ENCODE results near the gene SLC17A1. TPM values are rescaled to one million over a fixed set of nuclear protein-coding genes. Genes with fewer than 3 reads are reported as not detected.

SLC17A1 gene
- total RNA-seq, 1 experiment from 2014 or later = not detected

DNA sequence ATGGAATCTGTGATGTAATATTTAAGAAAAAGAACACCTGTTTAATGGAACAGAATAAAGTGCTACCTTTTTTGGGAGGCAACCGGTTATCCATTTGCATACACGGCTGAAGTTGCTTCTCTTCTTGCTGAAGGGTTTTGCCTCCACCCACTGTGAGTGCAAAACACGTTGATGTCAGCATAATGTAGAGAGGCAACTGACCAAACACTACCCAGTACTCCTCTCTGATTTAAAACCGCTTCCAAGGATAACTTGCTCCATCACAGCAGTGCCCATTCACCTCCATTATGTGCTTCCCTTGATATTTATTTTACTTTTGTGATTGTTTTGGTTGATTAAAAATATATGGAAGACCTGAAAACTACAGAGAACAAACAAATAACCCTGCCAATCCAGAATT, 1.4 kb downstream of the SLC17A1 start:
- Histone ChIP-seq H3K9me3 (ENCODE audit: control insufficient read depth, insufficient read depth, low read depth, low read length) (no peaks in the 10 kb centered on the region), H3K4me3 (ENCODE audit: low read depth in 2 of 2, low read length in 2 of 2) (no peak overlapping the region), H3K4me1 (ENCODE audit: control insufficient read depth, insufficient read depth, low read length) (no peaks in the 10 kb centered on the region), H3K27me3 (ENCODE audit: control insufficient read depth, insufficient read depth, low read length) (peaks cover 7% of the 10 kb centered on the region; the same call in 1 of the 2 replicates), H3K36me3 (ENCODE audit: control insufficient read depth, insufficient read depth, low read length) (no peaks in the 10 kb centered on the region), H3K27ac (ENCODE audit: low read length) (no peak overlapping the region)
- no peak for DNase-seq (ENCODE audit: low read depth, low spot score)
- TF ChIP-seq, protein P1, sequence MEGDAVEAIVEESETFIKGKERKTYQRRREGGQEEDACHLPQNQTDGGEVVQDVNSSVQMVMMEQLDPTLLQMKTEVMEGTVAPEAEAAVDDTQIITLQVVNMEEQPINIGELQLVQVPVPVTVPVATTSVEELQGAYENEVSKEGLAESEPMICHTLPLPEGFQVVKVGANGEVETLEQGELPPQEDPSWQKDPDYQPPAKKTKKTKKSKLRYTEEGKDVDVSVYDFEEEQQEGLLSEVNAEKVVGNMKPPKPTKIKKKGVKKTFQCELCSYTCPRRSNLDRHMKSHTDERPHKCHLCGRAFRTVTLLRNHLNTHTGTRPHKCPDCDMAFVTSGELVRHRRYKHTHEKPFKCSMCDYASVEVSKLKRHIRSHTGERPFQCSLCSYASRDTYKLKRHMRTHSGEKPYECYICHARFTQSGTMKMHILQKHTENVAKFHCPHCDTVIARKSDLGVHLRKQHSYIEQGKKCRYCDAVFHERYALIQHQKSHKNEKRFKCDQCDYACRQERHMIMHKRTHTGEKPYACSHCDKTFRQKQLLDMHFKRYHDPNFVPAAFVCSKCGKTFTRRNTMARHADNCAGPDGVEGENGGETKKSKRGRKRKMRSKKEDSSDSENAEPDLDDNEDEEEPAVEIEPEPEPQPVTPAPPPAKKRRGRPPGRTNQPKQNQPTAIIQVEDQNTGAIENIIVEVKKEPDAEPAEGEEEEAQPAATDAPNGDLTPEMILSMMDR (IDR thresholded peaks at IDR 0.05) = no peak
- no peak for TF ChIP-seq TCF7L2 (IDR thresholded peaks at IDR 0.05; ENCODE audit: low read depth, low read length)
- TF ChIP-seq, protein P2, sequence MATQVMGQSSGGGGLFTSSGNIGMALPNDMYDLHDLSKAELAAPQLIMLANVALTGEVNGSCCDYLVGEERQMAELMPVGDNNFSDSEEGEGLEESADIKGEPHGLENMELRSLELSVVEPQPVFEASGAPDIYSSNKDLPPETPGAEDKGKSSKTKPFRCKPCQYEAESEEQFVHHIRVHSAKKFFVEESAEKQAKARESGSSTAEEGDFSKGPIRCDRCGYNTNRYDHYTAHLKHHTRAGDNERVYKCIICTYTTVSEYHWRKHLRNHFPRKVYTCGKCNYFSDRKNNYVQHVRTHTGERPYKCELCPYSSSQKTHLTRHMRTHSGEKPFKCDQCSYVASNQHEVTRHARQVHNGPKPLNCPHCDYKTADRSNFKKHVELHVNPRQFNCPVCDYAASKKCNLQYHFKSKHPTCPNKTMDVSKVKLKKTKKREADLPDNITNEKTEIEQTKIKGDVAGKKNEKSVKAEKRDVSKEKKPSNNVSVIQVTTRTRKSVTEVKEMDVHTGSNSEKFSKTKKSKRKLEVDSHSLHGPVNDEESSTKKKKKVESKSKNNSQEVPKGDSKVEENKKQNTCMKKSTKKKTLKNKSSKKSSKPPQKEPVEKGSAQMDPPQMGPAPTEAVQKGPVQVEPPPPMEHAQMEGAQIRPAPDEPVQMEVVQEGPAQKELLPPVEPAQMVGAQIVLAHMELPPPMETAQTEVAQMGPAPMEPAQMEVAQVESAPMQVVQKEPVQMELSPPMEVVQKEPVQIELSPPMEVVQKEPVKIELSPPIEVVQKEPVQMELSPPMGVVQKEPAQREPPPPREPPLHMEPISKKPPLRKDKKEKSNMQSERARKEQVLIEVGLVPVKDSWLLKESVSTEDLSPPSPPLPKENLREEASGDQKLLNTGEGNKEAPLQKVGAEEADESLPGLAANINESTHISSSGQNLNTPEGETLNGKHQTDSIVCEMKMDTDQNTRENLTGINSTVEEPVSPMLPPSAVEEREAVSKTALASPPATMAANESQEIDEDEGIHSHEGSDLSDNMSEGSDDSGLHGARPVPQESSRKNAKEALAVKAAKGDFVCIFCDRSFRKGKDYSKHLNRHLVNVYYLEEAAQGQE (IDR thresholded peaks at IDR 0.05; ENCODE audit: insufficient read depth in 1 of 2, low read depth in 2 of 2, low read length in 1 of 2) = no peak
- intact Hi-C loops (cut with micrococcal nuclease; ENCODE audit: unreplicated experiment) = no loop called here
- no peak for ATAC-seq
- ChIA-PET POLR2A (no interaction called here), CTCF (no interaction called here)
- no TSS peak for BruUV-seq (replicated peaks)
- in situ Hi-C loops (cut with HindIII; ENCODE audit: low pct_unique_long_range_greater_than_20kb, low sequenced_read_pairs) = no loop called here

DNA sequence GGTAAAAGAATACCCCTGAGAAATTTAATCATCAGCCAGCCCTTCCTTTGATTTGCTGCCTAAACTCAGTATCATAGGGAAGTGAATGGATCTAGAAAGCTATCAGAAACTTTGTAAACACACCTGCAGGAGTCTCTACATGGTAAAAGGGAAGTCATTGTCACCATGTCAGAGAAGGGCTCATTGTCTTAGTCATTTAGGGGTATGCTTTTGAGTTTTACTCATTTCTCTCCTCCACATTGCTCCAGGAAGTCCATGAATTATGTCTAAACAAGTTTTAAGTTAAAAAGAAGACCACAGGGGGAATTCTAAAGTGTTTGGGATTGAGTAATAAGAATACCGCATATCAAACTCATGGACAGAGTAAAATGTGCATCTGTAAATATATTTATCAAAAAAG, 2.5 kb downstream of the SLC17A1 start:
- Histone ChIP-seq H3K4me3 (ENCODE audit: low read depth in 2 of 2, low read length in 2 of 2) (no peak overlapping the region), H3K36me3 (ENCODE audit: control insufficient read depth, insufficient read depth, low read length) (no peaks in the 10 kb centered on the region; the same call in 1 of the 2 replicates), H3K27me3 (ENCODE audit: control insufficient read depth, insufficient read depth, low read length) (peaks cover 3% of the 10 kb centered on the region; the same call in 1 of the 2 replicates), H3K27ac (ENCODE audit: low read length) (no peak overlapping the region), H3K4me1 (ENCODE audit: control insufficient read depth, insufficient read depth, low read length) (no peaks in the 10 kb centered on the region), H3K9me3 (ENCODE audit: control insufficient read depth, insufficient read depth, low read depth, low read length) (no peaks in the 10 kb centered on the region)
- ATAC-seq = no peak
- in situ Hi-C loops (cut with HindIII; ENCODE audit: low pct_unique_long_range_greater_than_20kb, low sequenced_read_pairs) = no loop called here
- intact Hi-C loops (cut with micrococcal nuclease; ENCODE audit: unreplicated experiment) = no loop called here
- BruUV-seq (replicated peaks) = no TSS peak
- DNase-seq (ENCODE audit: low read depth, low spot score) = no peak
- ChIA-PET CTCF (no interaction called here), POLR2A (no interaction called here)
- TF ChIP-seq SIN3A (IDR thresholded peaks at IDR 0.05; ENCODE audit: borderline replicate concordance, insufficient read depth, low read depth, low read length) (no peak), POLR2AphosphoS5 (IDR thresholded peaks at IDR 0.05; ENCODE audit: low read depth, low read length) (no peak), TCF7L2 (IDR thresholded peaks at IDR 0.05; ENCODE audit: low read depth, low read length) (no peak)
- TF ChIP-seq, protein P1 (IDR thresholded peaks at IDR 0.05) = no peak
- TF ChIP-seq, protein P2 (IDR thresholded peaks at IDR 0.05; ENCODE audit: insufficient read depth in 1 of 2, low read depth in 2 of 2, low read length in 1 of 2) = no peak

Data from Panc1 (cell line).